Measurements from ENCODE around the gene RAD51B. TPM values are rescaled to one million over a fixed set of nuclear protein-coding genes. Genes with fewer than 3 reads are reported as not detected.
A peak's percentile ranks its signal among the peaks of the same experiment; 100 is the strongest.
"Not testable (repeated sequence)": the region's sequence is repeated elsewhere in the genome, so short reads cannot be mapped to it uniquely, and the experiment has no call there.

The RAD51B gene
- total and polyA plus RNA-seq, 2 donors (not counting 1 experiment from before 2014, with no cell fraction given): 4.6 to 16.3 TPM

- DNase-seq (ENCODE audit: low read depth in 2 of 2): peak in 1 of 2 donors; percentile 34
These were observed 164.7 kb downstream of the RAD51B start for GRCh38 chr14:67984274-67984673.

GRCh38 chr14:67986131-67986841, 166.7 kb downstream of the RAD51B start:
- no peaks in the 10 kb centered on the region for H3K36me3 ChIP-seq (ENCODE audit: control insufficient read depth, insufficient read depth, low read length)
- H3K79me2 ChIP-seq (ENCODE audit: control insufficient read depth, insufficient read depth, low read length): no peaks in the 10 kb centered on the region
- peak; percentile 48 to 75 for DNase-seq (ENCODE audit: low read depth in 2 of 2)
- TF ChIP-seq EZH2 (IDR thresholded peaks at IDR 0.05; ENCODE audit: low read length, missing control alignments): no peak
- TF ChIP-seq CTCF (conservative IDR thresholded peaks at IDR 0.05 in 1 of 2, IDR thresholded peaks at IDR 0.05 in 1 of 2; ENCODE audit: low read depth in 1 of 2, low read length in 2 of 2): no peak
- no peak overlapping the region for H2AFZ ChIP-seq (ENCODE audit: low read length)
- H4K20me1 ChIP-seq (ENCODE audit: control insufficient read depth, extremely low read depth, insufficient read depth, low read length): no peaks in the 10 kb centered on the region
- no peak overlapping the region for H3K4me3 ChIP-seq (replicated peaks in 1 of 4; ENCODE audit: control extremely low read depth in 1 of 4, insufficient read depth in 1 of 4, low read depth in 3 of 4, low read length in 4 of 4)
- H3K27ac ChIP-seq (ENCODE audit: insufficient read depth, low read length): peak overlapping the region; percentile 61
- H3K27me3 ChIP-seq (ENCODE audit: control insufficient read depth, insufficient read depth, low read length): no peaks in the 10 kb centered on the region
- H3K9me3 ChIP-seq (ENCODE audit: control insufficient read depth, insufficient read depth, low read depth, low read length): no peaks in the 10 kb centered on the region
- H3K9ac ChIP-seq (ENCODE audit: insufficient read depth, low read length): no peak overlapping the region
- H3K4me2 ChIP-seq (ENCODE audit: extremely low read depth, insufficient read depth, low read length): no peak overlapping the region
- peaks cover 6% of the 10 kb centered on the region for H3K4me1 ChIP-seq (ENCODE audit: control insufficient read depth, extremely low read depth, insufficient read depth, low read length)

More at GRCh38 chr14:67984274-67984673, 164.7 kb downstream of the RAD51B start:
- Histone ChIP-seq H3K79me2 (ENCODE audit: control insufficient read depth, insufficient read depth, low read length) (no peaks in the 10 kb centered on the region), H3K27me3 (ENCODE audit: control insufficient read depth, insufficient read depth, low read length) (no peaks in the 10 kb centered on the region), H3K9ac (ENCODE audit: insufficient read depth, low read length) (no peak overlapping the region), H3K4me2 (ENCODE audit: extremely low read depth, insufficient read depth, low read length) (no peak overlapping the region), H4K20me1 (ENCODE audit: control insufficient read depth, extremely low read depth, insufficient read depth, low read length) (no peaks in the 10 kb centered on the region), H3K4me1 (ENCODE audit: control insufficient read depth, extremely low read depth, insufficient read depth, low read length) (peaks cover 6% of the 10 kb centered on the region), H3K27ac (ENCODE audit: insufficient read depth, low read length) (no peak overlapping the region), H3K4me3 (replicated peaks in 1 of 4; ENCODE audit: control extremely low read depth in 1 of 4, insufficient read depth in 1 of 4, low read depth in 3 of 4, low read length in 4 of 4) (no peak overlapping the region), H2AFZ (ENCODE audit: low read length) (no peak overlapping the region), H3K36me3 (ENCODE audit: control insufficient read depth, insufficient read depth, low read length) (no peaks in the 10 kb centered on the region), H3K9me3 (ENCODE audit: control insufficient read depth, insufficient read depth, low read depth, low read length) (no peaks in the 10 kb centered on the region)
- TF ChIP-seq CTCF (conservative IDR thresholded peaks at IDR 0.05 in 1 of 2, IDR thresholded peaks at IDR 0.05 in 1 of 2; ENCODE audit: low read depth in 1 of 2, low read length in 2 of 2): no peak
- no peak for TF ChIP-seq EZH2 (IDR thresholded peaks at IDR 0.05; ENCODE audit: low read length, missing control alignments)

- Histone ChIP-seq H3K36me3 (ENCODE audit: control insufficient read depth, insufficient read depth, low read length) (no peaks in the 10 kb centered on the region), H3K4me3 (replicated peaks in 1 of 4; ENCODE audit: control extremely low read depth in 1 of 4, insufficient read depth in 1 of 4, low read depth in 3 of 4, low read length in 4 of 4) (peak overlapping the region in 1 of 4 experiments; percentile 9), H2AFZ (ENCODE audit: low read length) (no peak overlapping the region), H3K79me2 (ENCODE audit: control insufficient read depth, insufficient read depth, low read length) (no peaks in the 10 kb centered on the region), H4K20me1 (ENCODE audit: control insufficient read depth, extremely low read depth, insufficient read depth, low read length) (no peaks in the 10 kb centered on the region), H3K9ac (ENCODE audit: insufficient read depth, low read length) (no peak overlapping the region), H3K27ac (ENCODE audit: insufficient read depth, low read length) (peak overlapping the region; percentile 35), H3K9me3 (ENCODE audit: control insufficient read depth, insufficient read depth, low read depth, low read length) (no peaks in the 10 kb centered on the region), H3K4me2 (ENCODE audit: extremely low read depth, insufficient read depth, low read length) (peak overlapping the region; percentile 20), H3K27me3 (ENCODE audit: control insufficient read depth, insufficient read depth, low read length) (no peaks in the 10 kb centered on the region), H3K4me1 (ENCODE audit: control insufficient read depth, extremely low read depth, insufficient read depth, low read length) (peaks cover 6% of the 10 kb centered on the region)
- no peak for TF ChIP-seq EZH2 (IDR thresholded peaks at IDR 0.05; ENCODE audit: low read length, missing control alignments)
- TF ChIP-seq CTCF (conservative IDR thresholded peaks at IDR 0.05 in 1 of 2, IDR thresholded peaks at IDR 0.05 in 1 of 2; ENCODE audit: low read depth in 1 of 2, low read length in 2 of 2): no peak
- peak; percentile 95 to 99 for DNase-seq (ENCODE audit: low read depth in 2 of 2)
These were observed 168.0 kb downstream of the RAD51B start for GRCh38 chr14:67987606-67988005.

- H3K9me3 ChIP-seq (ENCODE audit: control insufficient read depth, insufficient read depth, low read depth, low read length); H3K9ac ChIP-seq (ENCODE audit: insufficient read depth, low read length); H3K36me3 ChIP-seq (ENCODE audit: control insufficient read depth, insufficient read depth, low read length); H2AFZ ChIP-seq (ENCODE audit: low read length); H3K4me3 ChIP-seq (replicated peaks in 1 of 4; ENCODE audit: control extremely low read depth in 1 of 4, insufficient read depth in 1 of 4, low read depth in 3 of 4, low read length in 4 of 4); H3K27me3 ChIP-seq (ENCODE audit: control insufficient read depth, insufficient read depth, low read length); H4K20me1 ChIP-seq (ENCODE audit: control insufficient read depth, extremely low read depth, insufficient read depth, low read length); H3K4me1 ChIP-seq (ENCODE audit: control insufficient read depth, extremely low read depth, insufficient read depth, low read length); DNase-seq (ENCODE audit: low read depth in 2 of 2); H3K79me2 ChIP-seq (ENCODE audit: control insufficient read depth, insufficient read depth, low read length): not testable (repeated sequence)
- H3K27ac ChIP-seq (ENCODE audit: insufficient read depth, low read length): peak overlapping the region; percentile 35
- H3K4me2 ChIP-seq (ENCODE audit: extremely low read depth, insufficient read depth, low read length): peak overlapping the region; percentile 20
These were observed 168.6 kb downstream of the RAD51B start for GRCh38 chr14:67988210-67988609.
